C4-2B (cell line): ENCODE results near the gene C19orf85.
"Not testable (repeated sequence)": the region's sequence is repeated elsewhere in the genome, so short reads cannot be mapped to it uniquely, and the experiment has no call there.

Experiments used
- CTCF ChIP-seq: fragments of 450-650 bp; conservative IDR thresholded peaks from 2 replicates; pipeline ENCODE4 v1.5.1; 2017; ENCODE audit warnings: mild to moderate bottlenecking
- ZFX ChIP-seq: fragments of 450-650 bp; IDR thresholded peaks from 2 replicates; pipeline ENCODE4 v1.6.1; 2017

GRCh38 chr19:55448175-55448490 is 16.4 kb downstream of the C19orf85 start:
- TF ChIP-seq CTCF, ZFX: not testable (repeated sequence)
